C1 segment of cervical spinal cord (tissue), 14 donors: ENCODE data around the gene RAB3GAP2.
"Not testable (repeated sequence)": the region's sequence is repeated elsewhere in the genome, so short reads cannot be mapped to it uniquely, and the experiment has no call there.

Experiments
- DNase-seq, 14 donors: peaks; one replicate each; lab custom pipeline; 2025; lab: John Stamatoyannopoulos, UW

Gene RAB3GAP2

DNA sequence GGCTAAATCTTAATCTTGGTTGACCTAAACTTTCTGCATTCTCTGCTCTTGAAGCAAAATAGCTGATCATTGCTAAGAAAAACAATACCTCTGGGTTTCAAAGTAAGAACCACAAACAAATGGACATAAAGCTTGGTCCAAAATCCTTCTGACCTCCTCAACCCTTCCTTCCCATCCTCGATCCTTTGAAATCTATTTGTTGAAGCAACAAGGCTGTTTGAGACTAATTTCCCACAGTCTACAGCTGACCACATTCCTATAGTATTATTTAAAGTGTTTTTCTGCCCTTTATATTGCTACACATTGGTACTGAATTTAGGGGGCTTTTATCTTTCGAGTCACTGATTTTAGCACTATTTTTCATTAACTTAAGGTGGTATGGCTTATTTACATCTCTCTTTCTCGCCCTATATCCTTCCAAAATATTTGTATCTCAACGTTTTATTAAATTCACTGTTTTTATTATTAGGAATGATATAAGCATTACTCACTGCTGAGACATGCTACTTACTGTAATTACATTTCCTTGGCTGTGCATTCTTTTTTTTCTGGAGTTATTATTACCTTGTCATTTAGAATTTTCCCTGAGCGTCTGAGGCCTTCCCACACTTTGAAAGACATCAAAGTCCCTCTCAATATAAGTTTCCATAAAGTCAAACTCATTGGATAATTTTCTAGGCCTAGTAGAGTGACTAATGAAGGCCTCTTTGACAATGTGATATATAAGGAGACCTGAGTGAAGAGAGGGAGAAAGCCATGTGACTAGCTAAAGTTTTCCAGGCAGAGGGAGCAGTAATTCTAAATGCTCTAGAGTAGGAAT, 73.9 kb downstream of the RAB3GAP2 start:
- DNase-seq = no peak

DNA sequence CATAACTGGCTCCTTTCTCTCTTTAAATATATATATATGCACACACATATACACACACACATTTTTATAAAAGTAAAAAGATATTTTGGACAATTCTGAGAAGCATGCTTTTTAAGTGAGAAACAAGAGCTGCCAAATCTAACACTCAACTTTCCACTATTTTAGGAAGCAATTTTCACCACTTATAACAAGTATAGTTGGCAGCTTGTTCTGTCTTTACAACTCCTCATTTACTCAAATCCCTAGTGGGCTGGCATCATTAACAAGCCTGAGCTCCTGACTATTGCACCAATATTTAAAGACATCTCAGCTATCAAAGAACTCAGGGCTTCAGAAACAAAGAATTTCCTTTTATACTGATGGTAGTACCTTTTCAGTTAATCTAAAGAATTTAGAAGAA, 76.6 kb downstream of the RAB3GAP2 start:
- no peak for DNase-seq

GRCh38 chr1:220189750-220190347, 82.4 kb downstream of the RAB3GAP2 start:
- DNase-seq = no peak

- no peak for DNase-seq
Measured at GRCh38 chr1:220188538-220188937, 83.7 kb downstream of the RAB3GAP2 start.

GRCh38 chr1:220186752-220187151, 85.5 kb downstream of the RAB3GAP2 start:
- no peak for DNase-seq

DNA sequence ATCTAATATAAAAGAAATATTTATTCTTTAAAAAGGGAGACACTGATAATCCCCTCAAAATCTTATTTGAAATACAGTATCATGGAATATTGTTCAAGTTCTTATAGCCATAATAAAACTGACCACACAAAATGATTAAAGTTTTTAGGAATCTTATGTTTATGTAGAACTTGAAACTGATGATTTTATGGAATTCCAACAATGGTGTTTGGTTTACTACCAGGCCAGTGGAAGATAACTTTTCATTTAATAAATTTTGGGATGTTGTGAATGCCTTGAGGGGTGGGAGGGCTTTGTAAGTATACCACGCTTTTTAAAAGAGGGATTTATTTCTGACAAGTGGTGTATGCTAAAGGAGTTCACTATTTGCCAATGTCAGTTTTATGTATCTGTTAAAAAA, 87.7 kb downstream of the RAB3GAP2 start:
- DNase-seq = no peak

DNA sequence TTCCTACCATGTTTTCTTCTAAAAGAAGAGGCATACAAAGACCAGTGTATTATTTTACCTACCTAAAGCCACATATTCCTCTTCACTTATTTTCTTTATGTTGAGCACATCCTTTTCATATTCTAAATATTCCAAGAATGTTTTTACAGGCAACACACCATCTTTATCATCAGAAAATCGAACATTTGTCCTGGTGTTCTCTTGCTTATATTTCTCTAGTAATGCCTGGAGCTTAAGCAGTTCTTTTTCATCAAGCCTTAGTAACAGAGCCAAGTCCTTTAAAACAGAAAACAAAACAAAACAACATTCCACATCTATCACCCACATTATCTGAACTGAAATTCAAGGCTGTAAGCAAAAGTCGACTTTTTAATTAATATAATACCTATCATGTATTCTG, 89.6 kb downstream of the RAB3GAP2 start:
- no peak for DNase-seq

DNA sequence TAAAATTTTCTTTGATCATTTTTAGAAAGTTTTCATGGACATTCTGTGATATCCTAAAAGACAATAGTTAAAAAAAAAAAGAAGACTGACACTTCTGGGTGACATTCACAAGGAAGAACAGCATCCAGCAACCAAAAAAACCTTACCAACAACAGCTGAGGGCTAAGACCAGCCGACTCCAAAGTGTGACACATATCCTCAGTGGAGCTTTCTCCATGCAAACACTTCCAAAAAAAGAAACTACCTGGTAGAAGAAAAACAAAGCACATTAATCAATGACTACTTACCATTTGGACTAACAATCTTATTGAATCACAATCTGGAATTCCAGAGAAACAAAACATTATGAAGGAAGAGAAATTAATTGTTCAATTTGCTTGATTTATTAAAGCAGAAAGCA, 90.1 kb downstream of the RAB3GAP2 start:
- no peak for DNase-seq

DNA sequence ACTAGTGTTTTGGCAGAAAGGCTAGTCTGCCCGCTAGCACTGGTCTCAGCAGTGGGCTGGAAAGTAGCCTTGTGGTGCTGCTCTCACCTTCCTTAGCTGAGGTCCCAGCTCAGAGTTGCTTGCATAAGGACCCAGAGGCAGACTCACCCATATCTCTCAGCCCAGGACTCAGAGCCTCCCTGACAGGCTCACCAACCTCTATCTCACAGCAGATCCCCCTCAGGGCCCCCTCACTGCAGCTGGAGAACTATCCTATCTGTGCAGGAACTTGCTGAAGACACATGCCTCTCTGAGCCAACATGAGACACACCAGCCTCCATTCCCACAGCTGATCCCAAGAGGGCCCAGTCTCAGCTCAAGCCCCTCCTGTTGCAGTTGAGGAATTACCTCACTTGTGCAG, 95.7 kb downstream of the RAB3GAP2 start:
- DNase-seq = no peak

GRCh38 chr1:220170836-220171526, 101.3 kb downstream of the RAB3GAP2 start:
- no peak for DNase-seq

DNA sequence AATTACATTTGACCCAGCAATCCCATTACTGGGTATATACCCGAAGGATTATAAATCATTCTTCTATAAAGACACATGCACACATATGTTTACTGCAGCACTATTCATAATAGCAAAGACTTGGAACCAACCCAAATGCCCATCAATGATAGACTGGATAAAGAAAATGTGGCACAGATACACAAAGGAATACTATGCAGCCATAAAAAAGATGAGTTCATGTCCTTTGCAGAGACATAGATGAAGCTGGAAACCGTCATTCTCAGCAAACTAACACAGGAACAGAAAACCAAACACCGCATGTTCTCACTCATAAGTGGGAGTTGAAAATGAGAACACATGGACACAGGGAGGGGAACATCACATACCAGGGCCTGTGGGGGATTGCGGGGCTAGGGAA, 102.4 kb downstream of the RAB3GAP2 start:
- DNase-seq = not testable (repeated sequence)

GRCh38 chr1:220166853-220167252, 105.4 kb downstream of the RAB3GAP2 start:
- no peak for DNase-seq

GRCh38 chr1:220164517-220164916, 107.7 kb downstream of the RAB3GAP2 start:
- no peak for DNase-seq

GRCh38 chr1:220164116-220164515, 108.1 kb downstream of the RAB3GAP2 start:
- no peak for DNase-seq

DNA sequence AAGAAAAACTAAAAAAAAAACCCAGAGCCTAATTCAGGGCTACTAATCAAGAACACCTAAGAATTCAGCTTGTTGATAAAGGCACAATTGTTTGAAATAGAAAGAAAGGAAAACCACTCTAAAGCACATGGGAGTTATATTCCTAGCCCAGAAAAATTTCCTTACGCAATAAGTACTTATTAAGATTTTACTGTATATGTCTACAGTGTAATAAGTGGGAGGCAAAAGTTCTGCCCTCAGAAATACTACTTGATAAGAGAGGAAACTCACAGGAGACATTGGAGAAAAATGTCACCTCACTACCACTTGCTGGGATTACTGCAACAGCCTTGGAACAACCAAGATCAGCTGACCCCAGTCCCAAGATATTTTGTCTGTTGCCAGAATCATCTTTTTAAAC, 112.2 kb downstream of the RAB3GAP2 start:
- no peak for DNase-seq

GRCh38 chr1:220159041-220159440, 113.2 kb downstream of the RAB3GAP2 start:
- no peak for DNase-seq

DNA sequence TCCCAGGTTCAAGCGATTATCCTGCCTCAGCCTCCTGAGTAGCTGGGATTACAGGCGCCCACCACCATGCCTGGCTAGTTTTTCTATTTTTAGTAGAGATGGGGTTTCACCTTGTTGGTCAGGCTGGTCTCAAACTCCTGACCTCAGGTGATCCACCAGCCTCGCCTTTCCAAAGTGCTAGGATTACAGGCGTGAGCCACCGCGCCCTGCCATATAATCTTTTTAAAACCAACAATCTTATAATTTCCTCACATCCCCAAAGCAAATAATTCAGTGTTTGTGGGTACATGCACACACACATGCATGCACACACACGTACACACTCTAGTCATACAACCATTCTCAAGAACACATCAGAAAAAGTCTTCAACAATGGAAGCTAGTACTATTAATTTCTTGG, 113.7 kb downstream of the RAB3GAP2 start:
- DNase-seq = not testable (repeated sequence)

DNA sequence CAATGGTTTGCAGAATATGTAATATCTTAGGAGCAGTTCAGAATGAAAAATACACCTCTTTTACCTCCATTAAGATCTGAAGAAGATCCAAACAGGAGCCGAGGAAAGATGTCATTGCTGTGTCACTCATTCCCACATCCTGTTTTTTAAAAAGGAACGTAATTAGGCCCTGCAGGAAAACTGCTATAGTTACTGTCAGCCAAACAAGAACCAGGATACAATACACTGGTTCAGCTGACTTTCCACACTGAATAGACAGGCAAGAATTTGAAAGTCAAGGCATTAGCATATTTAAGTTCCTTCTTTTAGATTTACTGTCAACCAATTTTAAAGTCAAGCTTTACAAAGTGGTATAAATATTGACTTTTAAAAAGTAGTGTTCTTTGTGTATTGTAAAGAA, 114.5 kb downstream of the RAB3GAP2 start:
- no peak for DNase-seq

- no peak for DNase-seq
Measured at GRCh38 chr1:220156620-220157146, 115.6 kb downstream of the RAB3GAP2 start.

GRCh38 chr1:220153147-220153546, 119.1 kb downstream of the RAB3GAP2 start:
- DNase-seq = no peak

- peak in 6 of 14 donors; percentile 3 to 39 (median 16) for DNase-seq
Measured at GRCh38 chr1:220151454-220151853, 120.8 kb downstream of the RAB3GAP2 start.

GRCh38 chr1:220149742-220150141, 122.5 kb downstream of the RAB3GAP2 start:
- no peak for DNase-seq
